ENCODE measurements around the gene MTUS2.

GRCh38 chr13:29021311-29021710 lies 201.2 kb downstream of the MTUS2 start:
- TF ChIP-seq CTCF (IDR thresholded peaks at IDR 0.05), result no peak
- TF ChIP-seq POLR2AphosphoS5 (IDR thresholded peaks at IDR 0.05), result no peak
